Endothelial cell of umbilical vein (primary cell): Measurements from ENCODE around the gene RLF.

Experiments used
- EZH2 ChIP-seq: IDR thresholded peaks from 2 replicates; pipeline ENCODE4 v1.6.1; 2012; ENCODE audit warnings: borderline replicate concordance, low read depth, mild to moderate bottlenecking, moderate library complexity, low read length, inconsistent platforms; ENCODE audit not compliant: severe bottlenecking
- POLR2A ChIP-seq: IDR thresholded peaks from 2 replicates; pipeline ENCODE4 v1.6.1; 2012; ENCODE audit warnings: low read depth, mild to moderate bottlenecking, control low read depth, low read length
- POLR2AphosphoS5 ChIP-seq: IDR thresholded peaks from 2 replicates; pipeline ENCODE4 v1.6.1; 2012; ENCODE audit warnings: low read depth, mild to moderate bottlenecking, control low read depth, low read length, moderate library complexity; ENCODE audit not compliant: insufficient read depth
- TF ChIP-seq, protein P1 (sequence below), 2 donors: IDR thresholded peaks; 1 replicate in 1 of 2; 2 replicates in 1 of 2; pipeline ENCODE4 v1.5.1; 2011; ENCODE audit warnings: low read length in 2 of 2, mild to moderate bottlenecking in 2 of 2, moderate library complexity in 2 of 2, control low read depth in 1 of 2, inconsistent platforms in 1 of 2, low read depth in 1 of 2; ENCODE audit not compliant: insufficient read depth in 1 of 2; ENCODE audit errors: extremely low read depth in 1 of 2
- TF ChIP-seq, protein P2 (sequence below): IDR thresholded peaks from 2 replicates; pipeline ENCODE4 v1.6.1; 2011; ENCODE audit not compliant: insufficient read depth, insufficient read length

DNA sequence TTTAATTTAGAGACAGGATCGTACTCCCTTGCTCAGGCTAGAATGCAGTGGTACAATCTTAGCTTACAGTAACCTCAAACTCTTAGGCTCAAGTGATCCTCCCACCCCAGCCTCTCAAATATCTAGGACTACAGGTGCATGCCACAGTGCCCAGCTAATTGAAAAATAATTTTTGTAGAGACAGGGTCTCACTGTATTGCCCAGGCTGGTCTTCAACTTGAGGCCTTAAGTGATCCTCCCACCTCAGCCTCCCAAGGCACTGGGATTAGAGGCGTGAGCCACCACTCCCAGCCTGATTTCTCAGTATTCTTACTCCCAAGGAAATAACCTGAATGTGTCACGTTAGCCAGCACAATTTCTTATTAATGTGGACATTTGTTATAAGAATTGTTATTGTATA is 9.8 kb downstream of the RLF start:
- TF ChIP-seq, protein P1, sequence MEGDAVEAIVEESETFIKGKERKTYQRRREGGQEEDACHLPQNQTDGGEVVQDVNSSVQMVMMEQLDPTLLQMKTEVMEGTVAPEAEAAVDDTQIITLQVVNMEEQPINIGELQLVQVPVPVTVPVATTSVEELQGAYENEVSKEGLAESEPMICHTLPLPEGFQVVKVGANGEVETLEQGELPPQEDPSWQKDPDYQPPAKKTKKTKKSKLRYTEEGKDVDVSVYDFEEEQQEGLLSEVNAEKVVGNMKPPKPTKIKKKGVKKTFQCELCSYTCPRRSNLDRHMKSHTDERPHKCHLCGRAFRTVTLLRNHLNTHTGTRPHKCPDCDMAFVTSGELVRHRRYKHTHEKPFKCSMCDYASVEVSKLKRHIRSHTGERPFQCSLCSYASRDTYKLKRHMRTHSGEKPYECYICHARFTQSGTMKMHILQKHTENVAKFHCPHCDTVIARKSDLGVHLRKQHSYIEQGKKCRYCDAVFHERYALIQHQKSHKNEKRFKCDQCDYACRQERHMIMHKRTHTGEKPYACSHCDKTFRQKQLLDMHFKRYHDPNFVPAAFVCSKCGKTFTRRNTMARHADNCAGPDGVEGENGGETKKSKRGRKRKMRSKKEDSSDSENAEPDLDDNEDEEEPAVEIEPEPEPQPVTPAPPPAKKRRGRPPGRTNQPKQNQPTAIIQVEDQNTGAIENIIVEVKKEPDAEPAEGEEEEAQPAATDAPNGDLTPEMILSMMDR (IDR thresholded peaks at IDR 0.05; ENCODE audit: extremely low read depth in 1 of 2, insufficient read depth in 1 of 2, low read depth in 1 of 2, low read length in 2 of 2), result no peak
- TF ChIP-seq POLR2AphosphoS5 (no peak), EZH2 (no peak), POLR2A (no peak)
- TF ChIP-seq, protein P2, sequence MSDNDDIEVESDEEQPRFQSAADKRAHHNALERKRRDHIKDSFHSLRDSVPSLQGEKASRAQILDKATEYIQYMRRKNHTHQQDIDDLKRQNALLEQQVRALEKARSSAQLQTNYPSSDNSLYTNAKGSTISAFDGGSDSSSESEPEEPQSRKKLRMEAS, result no peak
